Keratinocyte (primary cell): ENCODE data around the gene CTNNA3. TPM values are rescaled to one million over a fixed set of nuclear protein-coding genes. Genes with fewer than 3 reads are reported as not detected.

Experiments
- DNase-seq: peaks from one replicate; pipeline ENCODE4 v3.0.0-alpha.2; 2011; ENCODE audit warnings: low read depth, missing footprints, low spot score
- FAIRE-seq: peaks from 2 replicates; lab custom pipeline; 2011; peaks lifted over from hg19 to GRCh38; lab: Jason Lieb, UNC
- H2AFZ ChIP-seq: 2 replicates; pipeline ENCODE4 v1.6.0; 2012; ENCODE audit warnings: low read length, control low read depth, inconsistent platforms; ENCODE audit not compliant: control insufficient read depth
- H3K27ac ChIP-seq: 2 replicates; pipeline ENCODE4 v1.5.1; 2011; ENCODE audit warnings: low read length; ENCODE audit not compliant: control insufficient read depth, insufficient read depth
- H3K27me3 ChIP-seq: 3 replicates; pipeline ENCODE4 v1.6.0; 2011; ENCODE audit warnings: low read length; ENCODE audit not compliant: control insufficient read depth, insufficient read depth; ENCODE audit errors: extremely low read depth
- H3K36me3 ChIP-seq, 2 experiments: 2 replicates in 1 of 2; 3 replicates in 1 of 2; pipeline ENCODE4 v1.5.1; 2011; ENCODE audit warnings: low read length in 2 of 2, mild to moderate bottlenecking in 1 of 2; ENCODE audit not compliant: control insufficient read depth in 2 of 2, insufficient read depth in 2 of 2; ENCODE audit errors: extremely low read depth in 1 of 2
- H3K4me1 ChIP-seq: 3 replicates; pipeline ENCODE4 v1.5.1; 2011; ENCODE audit warnings: low read length; ENCODE audit not compliant: control insufficient read depth, insufficient read depth; ENCODE audit errors: extremely low read depth
- H3K4me2 ChIP-seq: 3 replicates; pipeline ENCODE4 v1.6.0; 2011; ENCODE audit warnings: low read depth, low read length; ENCODE audit not compliant: control insufficient read depth, insufficient read depth; ENCODE audit errors: extremely low read depth
- H3K4me3 ChIP-seq, 3 experiments: fragments of 200-600 bp in 1 of 3; sonication (generic) in 1 of 3; 2 replicates in 2 of 3; 3 replicates in 1 of 3; pipeline ENCODE4 v1.5.1; 2011 to 2016; ENCODE audit warnings: low read length in 3 of 3, mild to moderate bottlenecking in 3 of 3, control low read depth in 2 of 3, inconsistent platforms in 1 of 3, low read depth in 1 of 3, mixed read lengths in 1 of 3, mixed run types in 1 of 3, moderate library complexity in 1 of 3; ENCODE audit not compliant: control insufficient read depth in 2 of 3, insufficient read depth in 2 of 3; ENCODE audit errors: extremely low read depth in 1 of 3
- H3K79me2 ChIP-seq: 2 replicates; pipeline ENCODE4 v1.6.0; 2012; ENCODE audit warnings: low read length; ENCODE audit not compliant: control insufficient read depth, insufficient read depth
- H3K9ac ChIP-seq: 3 replicates; pipeline ENCODE4 v1.6.0; 2011; ENCODE audit warnings: low read length; ENCODE audit not compliant: control insufficient read depth, insufficient read depth; ENCODE audit errors: extremely low read depth
- H3K9me1 ChIP-seq: 3 replicates; pipeline ENCODE4 v1.6.0; 2011; ENCODE audit warnings: low read length; ENCODE audit not compliant: control insufficient read depth, insufficient read depth; ENCODE audit errors: extremely low read depth
- H3K9me3 ChIP-seq: 2 replicates; pipeline ENCODE4 v1.5.1; 2012; ENCODE audit warnings: low read depth, low read length; ENCODE audit not compliant: control insufficient read depth
- H4K20me1 ChIP-seq: 3 replicates; pipeline ENCODE4 v1.6.0; 2011; ENCODE audit warnings: low read length; ENCODE audit not compliant: control insufficient read depth, insufficient read depth; ENCODE audit errors: extremely low read depth
- CTCF ChIP-seq, 3 experiments: IDR thresholded peaks in 1 of 3; conservative IDR thresholded peaks in 1 of 3; optimal IDR thresholded peaks in 1 of 3; 2 replicates in 2 of 3; 3 replicates in 1 of 3; pipeline versions ENCODE3 to v1.5.1; 2011; ENCODE audit warnings: low read length in 3 of 3, mild to moderate bottlenecking in 3 of 3, moderate library complexity in 2 of 3, control low read depth in 1 of 3, inconsistent platforms in 1 of 3; ENCODE audit not compliant: insufficient read depth in 2 of 3; ENCODE audit errors: extremely low read depth in 1 of 3
- EZH2 ChIP-seq: IDR thresholded peaks from one replicate; pipeline ENCODE4 v1.6.1; 2012; ENCODE audit warnings: inconsistent platforms, mild to moderate bottlenecking, low read length, moderate library complexity
- dilution Hi-C: fragments of 300-500 bp; cut with MboI; formaldehyde crosslinking; loops from one replicate; pipeline ENCODE4 v1.7.0; 2020; ENCODE audit warnings: low sequenced_read_pairs; ENCODE audit not compliant: extremely low pct_ligation_motif_present
- polyA plus RNA-seq, 5 experiments: library from polyadenylated mRNA; depleted of rRNA in 3 of 5; stranded (reverse) in 3 of 5; stranded (forward) in 1 of 5; unstranded in 1 of 5; fragments of >200 nt; gene quantifications; 1 replicate in 1 of 5; 2 replicates in 3 of 5; 3 replicates in 1 of 5; pipeline versions ENCODE4 v1.2.1 to v1.2.3, GENCODE V29; 2011 to 2012; ENCODE audit warnings: missing spikeins in 2 of 5, low read depth in 1 of 5, low replicate concordance in 1 of 5

Gene CTNNA3
- polyA plus RNA-seq, 1 donor (not counting 4 experiments of a cell fraction or from before 2014, with no cell fraction given), result 0.01 TPM

GRCh38 chr10:67110286-67110685, 585.7 kb downstream of the CTNNA3 start:
- Histone ChIP-seq H2AFZ (no peak overlapping the region), H3K4me1 (no peaks in the 10 kb centered on the region), H3K9ac (no peak overlapping the region), H3K36me3 (no peaks in the 10 kb centered on the region), H3K9me1 (no peaks in the 10 kb centered on the region), H3K27me3 (no peaks in the 10 kb centered on the region), H3K9me3 (no peaks in the 10 kb centered on the region), H3K4me2 (no peak overlapping the region), H3K79me2 (no peaks in the 10 kb centered on the region), H4K20me1 (no peaks in the 10 kb centered on the region), H3K27ac (no peak overlapping the region), H3K4me3 (no peak overlapping the region)
- FAIRE-seq, result no peak
- dilution Hi-C loops, result no loop called here
- no peak for DNase-seq
- no peak for TF ChIP-seq EZH2
- no peak for TF ChIP-seq CTCF (optimal IDR thresholded peaks at IDR 0.05 in 1 of 3, IDR thresholded peaks at IDR 0.05 in 1 of 3, conservative IDR thresholded peaks at IDR 0.05 in 1 of 3; ENCODE audit: extremely low read depth in 1 of 3, insufficient read depth in 2 of 3, low read length in 3 of 3)

- no peak overlapping the region for H3K4me2 ChIP-seq
- FAIRE-seq, result no peak
- H3K9ac ChIP-seq, result no peak overlapping the region
- H3K79me2 ChIP-seq, result no peaks in the 10 kb centered on the region
- no peak overlapping the region for H3K27ac ChIP-seq
- H4K20me1 ChIP-seq, result no peaks in the 10 kb centered on the region
- H3K27me3 ChIP-seq, result no peaks in the 10 kb centered on the region
- no peak overlapping the region for H2AFZ ChIP-seq
- no peaks in the 10 kb centered on the region for H3K4me1 ChIP-seq
- H3K36me3 ChIP-seq, result no peaks in the 10 kb centered on the region
- H3K9me1 ChIP-seq, result no peaks in the 10 kb centered on the region
- H3K9me3 ChIP-seq, result no peaks in the 10 kb centered on the region
- TF ChIP-seq EZH2, result no peak
- TF ChIP-seq CTCF (optimal IDR thresholded peaks at IDR 0.05 in 1 of 3, IDR thresholded peaks at IDR 0.05 in 1 of 3, conservative IDR thresholded peaks at IDR 0.05 in 1 of 3; ENCODE audit: extremely low read depth in 1 of 3, insufficient read depth in 2 of 3, low read length in 3 of 3), result no peak
- H3K4me3 ChIP-seq, result no peak overlapping the region
- dilution Hi-C loops, result no loop called here
- no peak for DNase-seq
Measured at GRCh38 chr10:67107670-67108069, 588.3 kb downstream of the CTNNA3 start.
